MM.1S (cell line): ENCODE measurements around the gene EXOSC5.
A peak's percentile ranks its signal among the peaks of the same experiment; 100 is the strongest.

Experiments used
- DNase-seq: peaks from one replicate; pipeline ENCODE4 v3.0.0-alpha.2; 2015
- H2AFZ ChIP-seq: fragments of 300-600 bp; sonication (generic); 2 replicates; pipeline ENCODE4 v1.6.0; 2016; ENCODE audit warnings: antibody characterized with exemption, low read length
- H3F3A ChIP-seq: fragments of 300-600 bp; sonication (generic); 2 replicates; pipeline ENCODE4 v1.6.1; 2016; ENCODE audit warnings: mild to moderate bottlenecking, antibody characterized with exemption, low read length, moderate library complexity, mixed read lengths; ENCODE audit not compliant: insufficient read depth
- H3K27ac ChIP-seq: fragments of 300-600 bp; sonication (generic); 2 replicates; pipeline ENCODE4 v1.5.1; 2016; ENCODE audit warnings: mild to moderate bottlenecking, low read length
- H3K27me3 ChIP-seq: fragments of 300-600 bp; sonication (generic); replicated peaks from 2 replicates; pipeline ENCODE4 v1.6.0; 2016; ENCODE audit warnings: low read length; ENCODE audit not compliant: insufficient read depth
- H3K36me3 ChIP-seq: fragments of 300-600 bp; sonication (generic); replicated peaks from 2 replicates; pipeline ENCODE4 v1.6.1; 2016; ENCODE audit warnings: mild to moderate bottlenecking, low read length, mixed read lengths; ENCODE audit not compliant: insufficient read depth
- H3K4me1 ChIP-seq: fragments of 300-600 bp; sonication (generic); 2 replicates; pipeline ENCODE4 v1.6.1; 2016; ENCODE audit warnings: low read length, mixed read lengths
- H3K4me2 ChIP-seq: fragments of 300-600 bp; sonication (generic); 2 replicates; pipeline ENCODE4 v1.6.0; 2016; ENCODE audit warnings: low read depth, low read length
- H3K4me3 ChIP-seq: fragments of 300-600 bp; sonication (generic); 2 replicates; pipeline ENCODE4 v1.5.1; 2016; ENCODE audit warnings: low read length, mixed read lengths
- H3K79me2 ChIP-seq: fragments of 300-600 bp; sonication (generic); 2 replicates; pipeline ENCODE4 v1.6.1; 2016; ENCODE audit warnings: mixed run types, low read length, mixed read lengths
- H3K9ac ChIP-seq: fragments of 300-600 bp; sonication (generic); 2 replicates; pipeline ENCODE4 v1.6.1; 2016; ENCODE audit warnings: low read length, mixed read lengths
- H3K9me2 ChIP-seq: fragments of 300-600 bp; sonication (generic); replicated peaks from 2 replicates; pipeline ENCODE4 v1.6.1; 2016; ENCODE audit warnings: mild to moderate bottlenecking, low read length, mixed read lengths; ENCODE audit not compliant: insufficient read depth
- H3K9me3 ChIP-seq: fragments of 300-600 bp; sonication (generic); replicated peaks from 2 replicates; pipeline ENCODE4 v1.6.1; 2016; ENCODE audit warnings: mild to moderate bottlenecking, low read length, mixed read lengths; ENCODE audit not compliant: insufficient read depth
- H4K20me1 ChIP-seq: fragments of 300-600 bp; sonication (generic); 2 replicates; pipeline ENCODE4 v1.6.1; 2016; ENCODE audit warnings: mild to moderate bottlenecking, low read length, moderate library complexity, mixed read lengths; ENCODE audit not compliant: insufficient read depth
- CTCF ChIP-seq: fragments of 300-600 bp; sonication (generic); IDR thresholded peaks from 2 replicates; pipeline ENCODE4 v1.5.1; 2016; ENCODE audit warnings: antibody characterized with exemption, low read length, mixed read lengths
- EZH2 ChIP-seq: fragments of 300-600 bp; sonication (generic); optimal IDR thresholded peaks from 2 replicates; pipeline ENCODE3; 2017; ENCODE audit warnings: low read depth, mild to moderate bottlenecking, antibody characterized with exemption, low read length, mixed read lengths
- EZH2phosphoT487 ChIP-seq: fragments of 300-600 bp; sonication (generic); IDR thresholded peaks from 2 replicates; pipeline ENCODE4 v1.6.1; 2018; ENCODE audit warnings: antibody characterized with exemption, low read length

EXOSC5 gene

GRCh38 chr19:41399525-41399924 lies 2.4 kb upstream of the EXOSC5 start:
- H3K9me3 ChIP-seq: no peaks in the 10 kb centered on the region
- H3K4me3 ChIP-seq: no peak overlapping the region
- H3K36me3 ChIP-seq: no peaks in the 10 kb centered on the region
- H4K20me1 ChIP-seq: no peaks in the 10 kb centered on the region
- H3K9me2 ChIP-seq: no peaks in the 10 kb centered on the region
- H3K79me2 ChIP-seq: peaks cover 45% of the 10 kb centered on the region
- H3F3A ChIP-seq: no peaks in the 10 kb centered on the region
- peaks cover 14% of the 10 kb centered on the region for H3K4me1 ChIP-seq
- no peak overlapping the region for H3K27ac ChIP-seq
- H3K27me3 ChIP-seq: no peaks in the 10 kb centered on the region
- no peak for TF ChIP-seq EZH2
- no peak for TF ChIP-seq EZH2phosphoT487
- no peak for TF ChIP-seq CTCF
- H3K9ac ChIP-seq: no peak overlapping the region
- H2AFZ ChIP-seq: no peak overlapping the region
- no peak for DNase-seq
- H3K4me2 ChIP-seq: no peak overlapping the region

- Histone ChIP-seq H3K79me2 (peaks cover 49% of the 10 kb centered on the region), H3K9me2 (no peaks in the 10 kb centered on the region), H3K9me3 (no peaks in the 10 kb centered on the region), H3F3A (no peaks in the 10 kb centered on the region), H3K27me3 (no peaks in the 10 kb centered on the region), H3K36me3 (no peaks in the 10 kb centered on the region), H3K27ac (no peak overlapping the region), H2AFZ (no peak overlapping the region), H3K4me2 (peak overlapping the region; percentile 98), H3K4me1 (peaks cover 14% of the 10 kb centered on the region), H4K20me1 (no peaks in the 10 kb centered on the region), H3K4me3 (peak overlapping the region; percentile 98; the same call in 1 of the 2 replicates), H3K9ac (peak overlapping the region; percentile 98; the same call in 1 of the 2 replicates)
- no peak for TF ChIP-seq EZH2
- no peak for TF ChIP-seq EZH2phosphoT487
- TF ChIP-seq CTCF: no peak
- no peak for DNase-seq
Observed at GRCh38 chr19:41399091-41399490, 1.9 kb upstream of the EXOSC5 start.

GRCh38 chr19:41398598-41398997 lies 1.4 kb upstream of the EXOSC5 start:
- no peaks in the 10 kb centered on the region for H3F3A ChIP-seq
- peaks cover 54% of the 10 kb centered on the region for H3K79me2 ChIP-seq

More at GRCh38 chr19:41398598-41398997, 1.4 kb upstream of the EXOSC5 start:
- Histone ChIP-seq H3K36me3 (no peaks in the 10 kb centered on the region), H2AFZ (no peak overlapping the region), H3K4me1 (peaks cover 14% of the 10 kb centered on the region), H3K27me3 (no peaks in the 10 kb centered on the region), H3K9ac (peak overlapping the region; percentile 98), H3K9me2 (no peaks in the 10 kb centered on the region), H4K20me1 (no peaks in the 10 kb centered on the region), H3K4me3 (peak overlapping the region; percentile 98), H3K27ac (peak overlapping the region; percentile 77; the same call in 1 of the 2 replicates), H3K4me2 (peak overlapping the region; percentile 98), H3K9me3 (no peaks in the 10 kb centered on the region)
- TF ChIP-seq EZH2 (no peak), EZH2phosphoT487 (no peak), CTCF (no peak)
- no peak for DNase-seq
